Omental fat pad (tissue), 4 donors: ENCODE measurements around the gene TSPYL2. TPM values are rescaled to one million over a fixed set of nuclear protein-coding genes. Genes with fewer than 3 reads are reported as not detected.
A peak's percentile ranks its signal among the peaks of the same experiment; 100 is the strongest.

Experiments
- ATAC-seq: fragments of 150-250 bp; one replicate; pipeline ENCODE4 v1.9.1; 2016; ENCODE audit warnings: mild to moderate bottlenecking, moderate library complexity; ENCODE audit not compliant: low FRiP score
- DNase-seq: peaks from one replicate; pipeline ENCODE4 v3.0.0-alpha.2; 2019; ENCODE audit warnings: low spot score
- total RNA-seq, 4 donors: library from RNA; depleted of rRNA; stranded (reverse); fragments of >200 nt; gene quantifications; one replicate each; pipeline ENCODE4 v1.1.0, GENCODE V29; 2016
- TF ChIP-seq, protein P1 (sequence below), 3 donors: fragments of 450-650 bp; IDR thresholded peaks; one replicate each; pipeline ENCODE4 v1.5.1; 2016 to 2017; ENCODE audit warnings: antibody characterized with exemption in 3 of 3, mild to moderate bottlenecking in 3 of 3, moderate library complexity in 2 of 3

TSPYL2 gene
- total RNA-seq, 4 donors from 2014 or later = 30.9 to 127 (median 53.9) TPM

DNA sequence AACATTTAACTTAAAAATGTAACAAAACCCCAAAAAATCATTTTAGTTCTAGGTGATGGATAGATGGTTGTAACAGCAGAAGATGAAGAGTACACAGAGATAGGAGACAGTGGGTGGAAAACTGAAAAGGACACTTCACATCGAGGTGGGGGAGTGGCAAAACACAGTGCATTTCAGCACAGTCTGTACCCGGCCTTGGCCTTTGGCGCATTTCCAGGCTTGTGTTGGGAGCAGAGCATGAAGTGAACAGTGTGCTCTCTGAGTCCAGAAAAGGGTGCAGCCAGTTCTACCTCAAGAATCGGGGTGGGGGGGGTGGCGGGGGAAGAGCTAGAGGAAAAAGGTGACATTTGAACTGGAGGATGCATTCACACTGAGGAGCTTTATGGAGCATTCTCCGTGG is 4.3 kb downstream of the TSPYL2 start:
- ATAC-seq (no peak), DNase-seq (no peak)
- TF ChIP-seq, protein P1, sequence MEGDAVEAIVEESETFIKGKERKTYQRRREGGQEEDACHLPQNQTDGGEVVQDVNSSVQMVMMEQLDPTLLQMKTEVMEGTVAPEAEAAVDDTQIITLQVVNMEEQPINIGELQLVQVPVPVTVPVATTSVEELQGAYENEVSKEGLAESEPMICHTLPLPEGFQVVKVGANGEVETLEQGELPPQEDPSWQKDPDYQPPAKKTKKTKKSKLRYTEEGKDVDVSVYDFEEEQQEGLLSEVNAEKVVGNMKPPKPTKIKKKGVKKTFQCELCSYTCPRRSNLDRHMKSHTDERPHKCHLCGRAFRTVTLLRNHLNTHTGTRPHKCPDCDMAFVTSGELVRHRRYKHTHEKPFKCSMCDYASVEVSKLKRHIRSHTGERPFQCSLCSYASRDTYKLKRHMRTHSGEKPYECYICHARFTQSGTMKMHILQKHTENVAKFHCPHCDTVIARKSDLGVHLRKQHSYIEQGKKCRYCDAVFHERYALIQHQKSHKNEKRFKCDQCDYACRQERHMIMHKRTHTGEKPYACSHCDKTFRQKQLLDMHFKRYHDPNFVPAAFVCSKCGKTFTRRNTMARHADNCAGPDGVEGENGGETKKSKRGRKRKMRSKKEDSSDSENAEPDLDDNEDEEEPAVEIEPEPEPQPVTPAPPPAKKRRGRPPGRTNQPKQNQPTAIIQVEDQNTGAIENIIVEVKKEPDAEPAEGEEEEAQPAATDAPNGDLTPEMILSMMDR (IDR thresholded peaks at IDR 0.05) = no peak

DNA sequence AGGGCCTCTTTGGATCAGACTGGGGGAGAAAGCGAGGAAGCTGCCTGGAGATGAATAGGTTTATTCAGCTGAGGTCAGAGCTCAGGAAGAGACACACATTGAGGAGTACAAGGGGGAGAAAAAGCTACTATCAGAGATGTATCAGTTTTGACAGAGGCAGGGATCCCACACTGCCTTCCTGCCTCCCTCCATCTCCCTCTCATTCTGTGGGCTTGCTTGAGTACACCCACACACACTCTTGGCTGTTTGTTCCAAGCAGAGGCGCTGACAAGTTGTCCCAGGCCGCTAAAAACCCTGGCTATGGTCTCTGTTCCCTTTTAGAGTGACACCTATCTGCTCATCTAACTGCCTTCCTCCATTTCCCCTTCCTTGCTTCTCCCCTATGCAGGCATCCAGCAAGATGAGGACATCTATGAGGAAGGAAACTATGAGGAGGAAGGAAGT is 5.2 kb downstream of the TSPYL2 start:
- TF ChIP-seq, protein P1 (IDR thresholded peaks at IDR 0.05) = no peak
- DNase-seq (no peak), ATAC-seq (no peak)

DNA sequence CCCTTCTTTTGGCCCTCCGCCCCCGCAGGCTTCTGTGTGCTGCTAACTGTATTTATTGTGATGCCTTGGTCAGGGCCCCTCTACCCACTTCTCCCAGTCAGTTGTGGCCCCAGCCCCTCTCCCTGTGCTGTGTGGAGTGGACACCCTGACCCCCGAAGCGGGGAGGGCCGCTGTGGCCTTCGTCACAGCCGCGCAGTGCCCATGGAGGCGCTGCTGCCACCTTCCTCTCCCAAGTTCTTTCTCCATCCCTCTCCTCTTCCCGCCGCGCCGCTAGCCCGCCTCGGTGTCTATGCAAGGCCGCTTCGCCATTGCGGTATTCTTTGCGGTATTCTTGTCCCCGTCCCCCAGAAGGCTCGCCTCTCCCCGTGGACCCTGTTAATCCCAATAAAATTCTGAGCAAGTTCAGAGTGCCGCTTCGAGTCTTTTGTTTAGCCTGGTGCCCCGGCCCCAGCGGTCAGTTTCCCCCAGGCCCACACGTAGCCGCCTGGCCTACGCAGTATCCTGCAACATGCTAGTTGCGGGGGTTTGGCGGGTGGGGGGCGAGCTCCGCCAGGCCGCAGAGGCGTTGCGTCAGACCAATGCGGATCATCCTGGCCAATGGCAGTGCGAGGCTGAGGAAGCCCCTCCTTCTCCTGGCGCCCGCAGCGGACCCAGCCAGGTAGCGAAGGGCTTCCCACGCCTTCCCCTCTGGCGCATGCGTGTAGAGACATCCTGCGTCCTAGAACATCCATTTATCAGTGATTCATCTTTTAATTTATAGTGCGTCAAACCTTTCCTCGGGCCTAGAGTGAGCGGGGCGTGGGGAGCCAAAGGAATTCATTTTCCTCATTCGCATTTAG is 6.2 kb downstream of the TSPYL2 start:
- ATAC-seq = peak; percentile 77
- TF ChIP-seq, protein P1 (IDR thresholded peaks at IDR 0.05) = no peak
- no peak for DNase-seq

DNA sequence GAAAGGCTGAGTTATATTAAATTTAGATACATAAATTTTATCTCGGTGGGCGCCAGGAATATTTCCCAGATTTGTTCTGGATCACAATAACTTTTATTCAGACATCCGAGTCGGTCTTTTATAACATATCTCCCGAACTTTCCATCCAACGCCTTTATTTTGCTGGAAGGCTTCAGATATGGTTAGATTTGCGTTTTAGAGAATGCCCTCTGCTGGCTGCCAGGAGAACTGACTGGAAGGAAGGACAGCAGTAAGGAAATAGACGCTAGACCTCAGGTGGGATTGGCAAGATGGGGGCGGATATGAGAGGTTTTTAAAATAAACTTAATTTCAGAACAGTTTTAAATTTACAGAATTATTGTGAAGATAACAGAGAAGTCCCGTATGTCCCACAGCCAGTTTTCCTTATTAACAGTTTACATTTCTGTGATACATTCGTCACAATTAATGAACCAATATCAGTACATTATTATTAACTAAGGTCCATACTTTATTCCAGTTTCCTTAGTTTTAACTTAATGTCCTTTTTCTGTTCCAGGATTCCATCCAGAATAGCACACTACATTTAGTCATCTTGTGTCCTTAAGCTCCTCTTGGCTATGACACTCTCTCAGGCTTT is 7.2 kb downstream of the TSPYL2 start:
- TF ChIP-seq, protein P1 (IDR thresholded peaks at IDR 0.05) = no peak
- ATAC-seq (no peak), DNase-seq (no peak)

DNA sequence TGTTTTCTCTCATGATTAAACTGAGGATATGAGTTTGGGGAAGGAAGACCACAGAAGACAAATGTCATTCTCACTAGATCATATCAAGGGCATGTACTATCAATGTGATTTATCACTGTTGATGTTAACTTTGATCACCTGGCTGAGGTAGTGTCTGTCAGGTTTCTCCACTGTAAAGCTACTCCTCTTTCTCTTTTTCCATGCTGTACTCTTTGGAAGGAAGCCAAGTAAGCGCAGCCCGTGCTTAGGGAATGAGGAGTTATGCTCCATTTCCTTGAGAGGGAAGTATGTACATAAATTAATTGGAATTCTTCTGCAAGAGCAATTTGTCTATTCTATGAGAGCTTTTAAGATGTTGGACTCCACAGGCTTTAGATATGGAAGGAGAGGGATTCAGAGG is 7.8 kb downstream of the TSPYL2 start:
- ATAC-seq (no peak), DNase-seq (no peak)
- TF ChIP-seq, protein P1 (IDR thresholded peaks at IDR 0.05) = no peak

DNA sequence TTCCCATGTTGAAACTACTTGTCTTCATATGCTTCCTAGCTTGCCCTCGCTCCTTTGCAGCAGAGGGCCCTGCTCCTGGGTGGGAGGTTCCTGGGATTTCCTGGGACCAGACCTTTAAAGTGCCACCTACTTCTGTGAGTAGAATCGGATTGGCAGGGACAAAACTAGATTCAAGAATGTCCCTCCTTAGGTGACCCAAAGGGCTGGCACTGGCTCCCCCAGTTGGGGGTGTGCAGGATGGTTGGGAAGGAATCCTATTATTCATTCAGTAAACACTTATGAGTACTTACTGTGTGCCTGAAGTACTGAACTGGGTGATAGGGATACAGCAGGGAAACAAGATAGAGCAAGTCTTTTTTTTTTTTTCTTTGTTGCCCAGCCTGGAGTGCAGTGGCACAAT is 9.2 kb downstream of the TSPYL2 start:
- TF ChIP-seq, protein P1 (IDR thresholded peaks at IDR 0.05) = no peak
- DNase-seq = no peak
- ATAC-seq = no peak
